GM21528 (cell line): Measurements from ENCODE around the gene CAT.
"Not testable (repeated sequence)": the region's sequence is repeated elsewhere in the genome, so short reads cannot be mapped to it uniquely, and the experiment has no call there.

Experiments used
- ATAC-seq: cut with Tn5 transposase; IDR thresholded peaks from one replicate; pipeline ENCODE4 v1.9.1; 2021; ENCODE audit warnings: mild to moderate bottlenecking, moderate library complexity; ENCODE audit not compliant: unreplicated experiment, low FRiP score

The CAT gene

GRCh38 chr11:34424826-34425225 lies 13.9 kb upstream of the CAT start:
- ATAC-seq = not testable (repeated sequence)

GRCh38 chr11:34425360-34425759 lies 13.4 kb upstream of the CAT start:
- no peak for ATAC-seq

GRCh38 chr11:34425867-34426266 lies 12.9 kb upstream of the CAT start:
- no peak for ATAC-seq

- ATAC-seq = no peak
Observed at GRCh38 chr11:34426766-34427185, 12.0 kb upstream of the CAT start.

GRCh38 chr11:34427186-34427805 lies 11.4 kb upstream of the CAT start:
- no peak for ATAC-seq

GRCh38 chr11:34431979-34432378 lies 6.8 kb upstream of the CAT start:
- ATAC-seq = no peak

GRCh38 chr11:34432822-34433221 lies 5.9 kb upstream of the CAT start:
- no peak for ATAC-seq

- no peak for ATAC-seq
Observed at GRCh38 chr11:34433899-34434298, 4.8 kb upstream of the CAT start.

GRCh38 chr11:34437224-34438125 lies 1.3 kb upstream of the CAT start:
- ATAC-seq = no peak

GRCh38 chr11:34439610-34440198 lies 970 bp downstream of the CAT start:
- ATAC-seq = no peak

- no peak for ATAC-seq
Observed at GRCh38 chr11:34441814-34442213, 3.1 kb downstream of the CAT start.

GRCh38 chr11:34443136-34443535 lies 4.4 kb downstream of the CAT start:
- ATAC-seq = no peak

- ATAC-seq = no peak
Observed at GRCh38 chr11:34444428-34444827, 5.7 kb downstream of the CAT start.

- no peak for ATAC-seq
Observed at GRCh38 chr11:34445956-34446355, 7.2 kb downstream of the CAT start.

GRCh38 chr11:34446386-34446785 lies 7.7 kb downstream of the CAT start:
- ATAC-seq = no peak

GRCh38 chr11:34447044-34447443 lies 8.3 kb downstream of the CAT start:
- ATAC-seq = no peak

- ATAC-seq = no peak
Observed at GRCh38 chr11:34448223-34448994, 9.7 kb downstream of the CAT start.

GRCh38 chr11:34449013-34449412 lies 10.3 kb downstream of the CAT start:
- no peak for ATAC-seq

- no peak for ATAC-seq
Observed at GRCh38 chr11:34451053-34451452, 12.3 kb downstream of the CAT start.

GRCh38 chr11:34454308-34455032 lies 15.7 kb downstream of the CAT start:
- no peak for ATAC-seq
